ENCODE measurements around the gene SLC39A10.
A peak's percentile ranks its signal among the peaks of the same experiment; 100 is the strongest.
"Not testable (repeated sequence)": the region's sequence is repeated elsewhere in the genome, so short reads cannot be mapped to it uniquely, and the experiment has no call there.

Gene SLC39A10

GRCh38 chr2:195642679-195643068 is 14.4 kb upstream of the SLC39A10 start:
- DNase-seq (ENCODE audit: insufficient read length, low spot score) = no peak
- TF ChIP-seq SPI1 (IDR thresholded peaks at IDR 0.05; ENCODE audit: low read depth, low read length) (no peak), POLR2AphosphoS5 (IDR thresholded peaks at IDR 0.05; ENCODE audit: low read depth, low read length) (no peak), POLR2A (IDR thresholded peaks at IDR 0.05; ENCODE audit: low read depth, low read length) (no peak), PAX5 (IDR thresholded peaks at IDR 0.05; ENCODE audit: insufficient read depth, low read length, severe bottlenecking) (no peak), POU2F2 (IDR thresholded peaks at IDR 0.05; ENCODE audit: low read depth, low read length) (no peak), TAF1 (IDR thresholded peaks at IDR 0.05; ENCODE audit: low read depth, low read length) (no peak)
- FAIRE-seq = no peak

- not testable (repeated sequence) for FAIRE-seq; DNase-seq (ENCODE audit: insufficient read length, low spot score)
Measured at GRCh38 chr2:195644708-195645107, 12.3 kb upstream of the SLC39A10 start.

- DNase-seq (ENCODE audit: insufficient read length, low spot score) (no peak), FAIRE-seq (no peak)
- TF ChIP-seq POU2F2 (IDR thresholded peaks at IDR 0.05; ENCODE audit: low read depth, low read length) (no peak), POLR2A (IDR thresholded peaks at IDR 0.05; ENCODE audit: low read depth, low read length) (no peak), SPI1 (IDR thresholded peaks at IDR 0.05; ENCODE audit: low read depth, low read length) (no peak), TAF1 (IDR thresholded peaks at IDR 0.05; ENCODE audit: low read depth, low read length) (no peak), PAX5 (IDR thresholded peaks at IDR 0.05; ENCODE audit: insufficient read depth, low read length, severe bottlenecking) (no peak), POLR2AphosphoS5 (IDR thresholded peaks at IDR 0.05; ENCODE audit: low read depth, low read length) (no peak)
Measured at GRCh38 chr2:195645413-195645812, 11.6 kb upstream of the SLC39A10 start.

- TF ChIP-seq POU2F2 (IDR thresholded peaks at IDR 0.05; ENCODE audit: low read depth, low read length) (no peak), PAX5 (IDR thresholded peaks at IDR 0.05; ENCODE audit: insufficient read depth, low read length, severe bottlenecking) (no peak)
- FAIRE-seq (no peak), DNase-seq (ENCODE audit: insufficient read length, low spot score) (no peak)
Measured at GRCh38 chr2:195646424-195646823, 10.6 kb upstream of the SLC39A10 start.

- FAIRE-seq (peak; percentile 67), DNase-seq (ENCODE audit: insufficient read length, low spot score) (no peak)
- TF ChIP-seq TAF1 (IDR thresholded peaks at IDR 0.05; ENCODE audit: low read depth, low read length) (no peak), SPI1 (IDR thresholded peaks at IDR 0.05; ENCODE audit: low read depth, low read length) (peak; percentile 93)
Measured at GRCh38 chr2:195647302-195647701, 9.7 kb upstream of the SLC39A10 start.

GRCh38 chr2:195648370-195648769 is 8.7 kb upstream of the SLC39A10 start:
- FAIRE-seq = not testable (repeated sequence)

DNA sequence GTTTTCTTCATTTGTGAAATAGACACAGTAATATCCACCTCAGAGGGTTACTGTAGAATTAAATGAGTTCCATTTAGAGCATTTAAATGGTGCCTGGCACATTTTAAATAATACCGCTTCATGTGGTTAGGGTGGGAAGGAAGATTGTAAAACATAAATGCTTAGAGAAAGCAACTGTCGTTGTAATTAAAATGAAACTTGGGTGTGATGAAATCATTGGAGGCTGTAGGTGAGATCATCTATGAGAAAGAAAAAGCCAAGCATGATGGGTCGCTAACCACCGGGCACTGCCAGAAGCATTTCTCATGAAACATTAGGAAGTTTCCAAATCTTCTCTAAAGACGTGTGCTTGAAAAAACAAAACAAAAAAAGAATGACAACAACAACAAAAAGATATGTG is 8.2 kb upstream of the SLC39A10 start:
- no peak for DNase-seq (ENCODE audit: insufficient read length, low spot score)
- TF ChIP-seq POU2F2 (IDR thresholded peaks at IDR 0.05; ENCODE audit: low read depth, low read length) (no peak), TAF1 (IDR thresholded peaks at IDR 0.05; ENCODE audit: low read depth, low read length) (no peak), POLR2A (IDR thresholded peaks at IDR 0.05; ENCODE audit: low read depth, low read length) (no peak), PAX5 (IDR thresholded peaks at IDR 0.05; ENCODE audit: insufficient read depth, low read length, severe bottlenecking) (no peak), SPI1 (IDR thresholded peaks at IDR 0.05; ENCODE audit: low read depth, low read length) (no peak), POLR2AphosphoS5 (IDR thresholded peaks at IDR 0.05; ENCODE audit: low read depth, low read length) (no peak)
- no peak for FAIRE-seq

More at GRCh38 chr2:195648370-195648769, 8.7 kb upstream of the SLC39A10 start:
- not testable (repeated sequence) for DNase-seq (ENCODE audit: insufficient read length, low spot score)

DNA sequence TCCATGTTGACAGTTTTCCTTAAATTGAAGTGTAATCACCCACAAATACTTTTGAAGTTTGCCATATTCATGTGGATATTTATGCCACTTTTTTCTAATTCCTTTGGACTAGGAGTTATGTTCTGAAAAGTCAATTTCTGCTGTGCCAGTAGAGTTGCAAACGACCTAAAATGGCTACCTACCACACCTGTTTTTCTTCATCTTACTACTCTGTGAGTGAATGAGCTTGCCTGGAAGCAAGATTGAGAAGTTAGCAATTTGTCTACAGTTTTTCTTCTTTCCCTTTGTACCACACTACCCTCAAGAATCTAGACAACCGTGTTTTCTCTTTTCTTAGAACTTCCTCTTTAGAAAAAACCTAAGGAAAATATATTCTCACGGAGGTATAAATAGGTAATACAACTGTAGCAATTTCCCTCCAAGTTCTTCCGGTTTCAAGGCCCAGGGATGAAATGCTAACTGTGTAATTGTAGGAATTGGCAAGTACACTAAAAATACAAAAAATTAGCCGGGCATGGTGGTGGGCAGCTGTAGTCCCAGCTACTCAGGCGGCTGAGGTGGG is 7.3 kb upstream of the SLC39A10 start:
- FAIRE-seq (peak; percentile 43), DNase-seq (ENCODE audit: insufficient read length, low spot score) (no peak)
- TF ChIP-seq POU2F2 (IDR thresholded peaks at IDR 0.05; ENCODE audit: low read depth, low read length) (no peak), SPI1 (IDR thresholded peaks at IDR 0.05; ENCODE audit: low read depth, low read length) (no peak), TAF1 (IDR thresholded peaks at IDR 0.05; ENCODE audit: low read depth, low read length) (no peak)

GRCh38 chr2:195651046-195651445 is 6.0 kb upstream of the SLC39A10 start:
- no peak for FAIRE-seq
- TF ChIP-seq TAF1 (IDR thresholded peaks at IDR 0.05; ENCODE audit: low read depth, low read length) (no peak), SPI1 (IDR thresholded peaks at IDR 0.05; ENCODE audit: low read depth, low read length) (no peak), POU2F2 (IDR thresholded peaks at IDR 0.05; ENCODE audit: low read depth, low read length) (no peak), POLR2A (IDR thresholded peaks at IDR 0.05; ENCODE audit: low read depth, low read length) (no peak), PAX5 (IDR thresholded peaks at IDR 0.05; ENCODE audit: insufficient read depth, low read length, severe bottlenecking) (no peak)
- DNase-seq (ENCODE audit: insufficient read length, low spot score) = no peak

DNA sequence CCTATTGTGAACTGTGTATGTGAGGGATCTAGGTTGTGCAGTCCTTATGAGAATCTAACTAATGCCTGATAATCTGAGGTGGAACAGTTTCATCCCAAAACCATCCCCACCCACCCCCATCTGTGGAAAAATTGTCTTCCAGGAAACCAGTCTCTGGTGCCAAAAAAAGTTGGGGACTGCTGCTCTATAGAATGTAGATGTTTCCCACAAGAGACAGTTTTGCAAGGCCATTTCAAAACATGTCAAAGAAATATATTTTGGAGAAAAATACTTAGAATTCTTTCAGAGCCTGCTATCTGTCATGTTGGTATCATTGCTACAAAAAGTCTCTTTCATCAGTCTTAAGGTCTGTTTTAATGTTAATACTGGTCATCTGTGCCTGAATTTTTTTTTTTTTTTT is 4.1 kb upstream of the SLC39A10 start:
- TF ChIP-seq POLR2A (IDR thresholded peaks at IDR 0.05; ENCODE audit: low read depth, low read length) = no peak
- TF ChIP-seq POU2F2 (IDR thresholded peaks at IDR 0.05; ENCODE audit: low read depth, low read length) = no peak
- no peak for TF ChIP-seq TAF1 (IDR thresholded peaks at IDR 0.05; ENCODE audit: low read depth, low read length)
- TF ChIP-seq SPI1 (IDR thresholded peaks at IDR 0.05; ENCODE audit: low read depth, low read length) = no peak
- TF ChIP-seq PAX5 (IDR thresholded peaks at IDR 0.05; ENCODE audit: insufficient read depth, low read length, severe bottlenecking) = no peak
- DNase-seq (ENCODE audit: insufficient read length, low spot score) = no peak
- FAIRE-seq = no peak

DNA sequence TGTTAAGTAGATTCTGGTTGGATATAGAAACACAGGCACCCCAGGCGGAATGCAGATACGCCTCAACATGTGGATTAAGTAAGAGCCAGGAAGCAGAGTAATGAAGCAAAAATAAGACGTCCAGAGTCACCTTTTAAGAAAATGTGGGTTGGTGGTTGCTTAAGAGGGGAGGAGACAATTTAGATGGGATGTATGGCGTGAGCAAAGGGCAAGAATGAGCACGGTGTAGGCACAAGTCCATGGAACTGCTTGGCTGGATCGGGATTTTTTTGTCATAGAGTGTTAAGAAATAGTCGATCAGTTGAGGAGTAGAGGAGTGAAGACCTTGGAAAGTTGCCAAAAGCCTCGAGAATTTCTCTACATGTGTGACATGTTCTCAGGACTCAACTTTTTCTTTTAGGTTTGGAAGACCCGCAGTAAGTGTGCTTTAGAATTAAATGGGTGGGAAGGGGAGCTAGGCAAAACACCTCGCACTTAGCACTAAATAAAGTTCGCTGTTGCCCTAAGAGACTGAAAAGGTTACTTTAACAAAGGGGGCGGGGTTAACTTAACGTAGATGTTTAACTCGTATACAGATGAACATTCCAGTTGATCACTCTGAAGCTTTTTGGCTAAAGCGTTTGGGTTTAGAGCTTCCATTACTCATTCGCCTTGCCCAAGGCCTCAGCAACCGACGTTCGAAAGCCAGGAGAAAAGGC is 716 bp upstream of the SLC39A10 start:
- DNase-seq (ENCODE audit: insufficient read length, low spot score) = no peak
- no peak for FAIRE-seq
- no peak for TF ChIP-seq POLR2A (IDR thresholded peaks at IDR 0.05; ENCODE audit: low read depth, low read length)
- TF ChIP-seq SPI1 (IDR thresholded peaks at IDR 0.05; ENCODE audit: low read depth, low read length) = no peak
- no peak for TF ChIP-seq TAF1 (IDR thresholded peaks at IDR 0.05; ENCODE audit: low read depth, low read length)
- no peak for TF ChIP-seq POU2F2 (IDR thresholded peaks at IDR 0.05; ENCODE audit: low read depth, low read length)
- no peak for TF ChIP-seq POLR2AphosphoS5 (IDR thresholded peaks at IDR 0.05; ENCODE audit: low read depth, low read length)
- TF ChIP-seq PAX5 (IDR thresholded peaks at IDR 0.05; ENCODE audit: insufficient read depth, low read length, severe bottlenecking) = no peak
